Omental fat pad (tissue), 4 donors: ENCODE results near the gene EPC2. TPM values are rescaled to one million over a fixed set of nuclear protein-coding genes. Genes with fewer than 3 reads are reported as not detected.
"Not testable (repeated sequence)": the region's sequence is repeated elsewhere in the genome, so short reads cannot be mapped to it uniquely, and the experiment has no call there.

Experiments used
- ATAC-seq: fragments of 150-250 bp; one replicate; pipeline ENCODE4 v1.9.1; 2016; ENCODE audit warnings: mild to moderate bottlenecking, moderate library complexity; ENCODE audit not compliant: low FRiP score
- DNase-seq: peaks from one replicate; pipeline ENCODE4 v3.0.0-alpha.2; 2019; ENCODE audit warnings: low spot score
- CTCF ChIP-seq, 3 donors: fragments of 450-650 bp; IDR thresholded peaks; one replicate each; pipeline ENCODE4 v1.5.1; 2016 to 2017; ENCODE audit warnings: antibody characterized with exemption in 3 of 3, mild to moderate bottlenecking in 3 of 3, moderate library complexity in 2 of 3
- total RNA-seq, 4 donors: library from RNA; depleted of rRNA; stranded (reverse); fragments of >200 nt; gene quantifications; one replicate each; pipeline ENCODE4 v1.1.0, GENCODE V29; 2016

EPC2 gene
- total RNA-seq, 4 donors from 2014 or later = 23.2 to 36.9 (median 28.7) TPM

GRCh38 chr2:148642112-148642744 is 2.3 kb upstream of the EPC2 start:
- no peak for TF ChIP-seq CTCF (IDR thresholded peaks at IDR 0.05)
- ATAC-seq = no peak
- DNase-seq = no peak

- no peak for DNase-seq
- no peak for ATAC-seq
- TF ChIP-seq CTCF (IDR thresholded peaks at IDR 0.05) = no peak
Observed at GRCh38 chr2:148642891-148643416, 1.6 kb upstream of the EPC2 start.

- DNase-seq (no peak), ATAC-seq (no peak)
- no peak for TF ChIP-seq CTCF (IDR thresholded peaks at IDR 0.05)
Observed at GRCh38 chr2:148643421-148643820, 1.1 kb upstream of the EPC2 start.

- DNase-seq (peak; percentile 83), ATAC-seq (peak; percentile 95)
- TF ChIP-seq CTCF (IDR thresholded peaks at IDR 0.05) = no peak
Observed at GRCh38 chr2:148644883-148645538, 460 bp downstream of the EPC2 start.

GRCh38 chr2:148645539-148646230 is 1.1 kb downstream of the EPC2 start:
- no peak for TF ChIP-seq CTCF (IDR thresholded peaks at IDR 0.05)
- DNase-seq (no peak), ATAC-seq (peak; percentile 17)

- DNase-seq = no peak
- ATAC-seq = no peak
- no peak for TF ChIP-seq CTCF (IDR thresholded peaks at IDR 0.05)
Observed at GRCh38 chr2:148646231-148646559, 1.6 kb downstream of the EPC2 start.

GRCh38 chr2:148647711-148648110 is 3.2 kb downstream of the EPC2 start:
- DNase-seq, ATAC-seq: not testable (repeated sequence)
